GM12873 (cell line): ENCODE results near the gene PARD6B.

ENCODE experiments used
- TF ChIP-seq, protein P1 (sequence below): IDR thresholded peaks from 2 replicates; pipeline ENCODE4 v1.5.1; 2012; ENCODE audit warnings: low read depth, mild to moderate bottlenecking, moderate library complexity, low read length, control low read depth; ENCODE audit not compliant: insufficient read depth; ENCODE audit errors: missing control alignments

The PARD6B gene

DNA sequence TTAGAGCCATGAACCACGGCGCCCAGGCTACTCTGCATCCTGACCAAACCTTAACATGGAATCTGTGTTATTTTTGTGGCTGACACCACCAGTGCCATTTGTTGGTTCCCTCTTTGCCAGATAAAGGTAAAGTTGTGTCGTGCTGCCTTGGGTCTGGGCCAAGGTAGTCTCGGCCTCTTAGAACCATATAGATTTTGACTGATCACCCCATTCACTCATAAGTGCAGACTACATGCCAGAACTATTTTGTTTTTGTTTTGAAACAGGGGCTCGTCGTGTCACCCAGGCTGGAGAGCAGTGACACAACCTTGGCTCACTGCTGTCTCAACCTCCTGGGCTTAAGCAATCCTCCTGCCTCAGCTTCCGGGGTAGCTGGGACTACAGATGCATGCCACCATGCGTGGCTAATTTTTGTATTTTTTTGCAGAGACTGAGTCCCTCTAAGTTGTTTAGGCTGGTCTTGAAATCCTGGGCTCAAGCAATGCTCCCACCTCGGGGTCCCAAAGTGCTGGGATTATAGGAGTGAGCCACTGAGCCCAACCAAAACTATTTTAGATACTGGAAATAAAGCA, 20.8 kb upstream of the PARD6B start:
- TF ChIP-seq, protein P1, sequence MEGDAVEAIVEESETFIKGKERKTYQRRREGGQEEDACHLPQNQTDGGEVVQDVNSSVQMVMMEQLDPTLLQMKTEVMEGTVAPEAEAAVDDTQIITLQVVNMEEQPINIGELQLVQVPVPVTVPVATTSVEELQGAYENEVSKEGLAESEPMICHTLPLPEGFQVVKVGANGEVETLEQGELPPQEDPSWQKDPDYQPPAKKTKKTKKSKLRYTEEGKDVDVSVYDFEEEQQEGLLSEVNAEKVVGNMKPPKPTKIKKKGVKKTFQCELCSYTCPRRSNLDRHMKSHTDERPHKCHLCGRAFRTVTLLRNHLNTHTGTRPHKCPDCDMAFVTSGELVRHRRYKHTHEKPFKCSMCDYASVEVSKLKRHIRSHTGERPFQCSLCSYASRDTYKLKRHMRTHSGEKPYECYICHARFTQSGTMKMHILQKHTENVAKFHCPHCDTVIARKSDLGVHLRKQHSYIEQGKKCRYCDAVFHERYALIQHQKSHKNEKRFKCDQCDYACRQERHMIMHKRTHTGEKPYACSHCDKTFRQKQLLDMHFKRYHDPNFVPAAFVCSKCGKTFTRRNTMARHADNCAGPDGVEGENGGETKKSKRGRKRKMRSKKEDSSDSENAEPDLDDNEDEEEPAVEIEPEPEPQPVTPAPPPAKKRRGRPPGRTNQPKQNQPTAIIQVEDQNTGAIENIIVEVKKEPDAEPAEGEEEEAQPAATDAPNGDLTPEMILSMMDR: no peak

DNA sequence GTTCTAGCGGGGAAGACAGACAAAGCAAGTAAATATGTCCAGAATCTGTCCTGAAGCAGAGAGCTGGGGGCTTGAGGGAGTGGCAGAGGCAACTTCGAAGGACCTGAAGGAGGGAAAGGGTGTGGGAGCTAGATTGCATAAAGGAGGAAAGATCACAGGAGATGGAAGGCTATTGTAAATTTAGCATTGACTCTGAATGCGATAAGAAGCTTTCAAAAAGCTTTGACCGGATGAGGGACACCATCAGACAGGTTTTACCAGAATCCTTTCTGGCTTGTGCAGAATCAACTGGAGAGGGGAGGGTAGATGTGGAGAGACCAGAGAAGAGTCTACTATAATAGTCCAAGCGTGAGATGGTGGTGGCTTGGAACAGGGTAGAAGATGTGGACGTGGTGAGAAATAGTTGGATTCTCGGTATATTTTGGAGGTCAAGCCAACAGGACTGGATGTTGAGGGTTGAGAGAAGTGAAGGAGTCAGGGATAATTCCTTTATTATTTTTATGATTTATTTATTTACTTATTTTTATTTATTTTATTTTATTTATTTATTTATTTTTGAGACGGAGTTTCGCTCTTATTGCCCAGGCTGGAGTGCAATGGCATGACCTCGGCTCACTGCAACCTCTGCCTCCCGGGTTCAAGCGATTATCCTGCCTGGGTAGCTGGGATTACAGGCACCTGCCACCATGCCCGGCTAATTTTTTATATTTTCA, 20.1 kb upstream of the PARD6B start:
- TF ChIP-seq, protein P1: no peak

DNA sequence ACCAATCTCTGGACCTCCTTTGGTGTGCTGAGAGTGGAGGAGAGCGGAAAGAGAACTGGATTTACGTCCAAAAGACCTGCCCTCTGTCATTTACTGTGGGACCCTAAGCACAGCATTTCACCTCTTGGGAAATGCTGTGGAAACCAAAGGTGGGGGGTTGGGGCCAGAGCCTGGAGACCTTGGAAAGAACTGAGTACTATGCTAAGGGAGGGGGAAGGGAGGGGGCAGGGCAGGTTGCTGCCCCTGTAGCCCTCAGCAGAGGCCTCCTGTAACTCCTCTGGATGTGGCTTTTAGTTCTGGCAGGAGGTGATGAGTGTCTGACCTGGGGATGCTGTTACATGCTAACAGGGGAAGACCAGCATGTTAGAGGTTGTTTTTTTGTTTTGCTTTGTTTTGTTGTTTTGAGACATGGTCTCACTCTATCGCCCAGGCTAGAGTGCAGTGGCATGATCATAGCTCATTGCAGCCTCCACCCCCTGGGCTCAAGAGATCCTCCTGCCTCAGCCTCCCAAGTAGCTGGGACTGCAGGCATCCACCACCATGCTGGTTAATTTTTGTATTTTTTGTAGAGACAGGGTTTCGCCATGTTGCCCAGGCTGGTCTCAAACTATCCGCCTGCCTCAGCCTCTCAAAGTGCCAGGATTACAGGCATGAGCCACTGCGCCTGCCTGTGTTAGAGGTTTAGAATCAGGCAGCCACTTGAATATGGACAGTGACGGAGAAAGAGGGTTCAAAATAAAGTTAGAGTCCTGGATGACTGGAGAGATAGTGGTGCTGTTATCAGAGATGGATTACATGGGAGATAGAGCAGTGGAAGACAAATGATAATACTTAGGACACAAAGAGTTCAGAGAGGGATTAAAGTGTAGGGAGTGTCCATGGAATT, 18.4 kb upstream of the PARD6B start:
- TF ChIP-seq, protein P1: no peak

DNA sequence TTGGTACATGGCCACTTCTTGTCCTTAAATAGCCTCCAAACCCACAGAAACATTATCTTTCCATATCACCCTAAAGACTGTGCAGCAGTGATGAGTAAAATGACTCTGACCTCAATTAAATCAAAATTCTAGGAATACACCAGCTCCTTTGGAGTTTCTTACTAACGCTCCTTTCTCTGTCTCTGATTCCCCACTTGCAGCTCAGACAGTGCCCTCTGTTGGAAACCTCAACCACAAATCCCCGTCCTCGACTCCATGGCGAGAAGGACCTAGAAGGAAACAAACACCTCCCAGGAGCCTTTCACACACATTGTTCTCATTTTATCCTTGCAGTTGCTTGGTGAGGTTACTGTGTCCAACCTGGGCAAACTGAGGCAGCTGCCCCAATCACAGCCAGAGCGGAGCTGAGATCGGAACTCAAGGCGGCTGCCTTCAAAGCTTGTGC, 17.7 kb upstream of the PARD6B start:
- TF ChIP-seq, protein P1: no peak

DNA sequence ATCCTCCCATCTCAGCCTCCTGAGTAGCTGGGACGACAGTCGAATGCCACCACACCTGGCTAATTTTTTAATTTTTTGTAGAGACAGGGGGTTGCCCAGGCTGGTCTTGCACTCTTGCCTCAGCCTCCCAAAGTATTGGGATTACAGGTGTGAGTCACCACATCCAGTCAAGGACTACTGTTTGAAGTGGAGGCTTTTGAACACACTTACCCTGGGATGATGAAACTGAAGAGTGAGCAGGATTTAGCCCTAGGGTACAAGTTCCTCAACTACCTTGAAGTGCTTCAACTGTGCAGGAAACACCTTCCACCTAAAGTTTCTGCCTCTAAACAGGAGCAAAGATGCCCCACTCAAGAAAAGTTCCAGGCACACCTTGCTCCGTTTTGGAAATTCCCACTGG, 15.7 kb upstream of the PARD6B start:
- TF ChIP-seq, protein P1: no peak

DNA sequence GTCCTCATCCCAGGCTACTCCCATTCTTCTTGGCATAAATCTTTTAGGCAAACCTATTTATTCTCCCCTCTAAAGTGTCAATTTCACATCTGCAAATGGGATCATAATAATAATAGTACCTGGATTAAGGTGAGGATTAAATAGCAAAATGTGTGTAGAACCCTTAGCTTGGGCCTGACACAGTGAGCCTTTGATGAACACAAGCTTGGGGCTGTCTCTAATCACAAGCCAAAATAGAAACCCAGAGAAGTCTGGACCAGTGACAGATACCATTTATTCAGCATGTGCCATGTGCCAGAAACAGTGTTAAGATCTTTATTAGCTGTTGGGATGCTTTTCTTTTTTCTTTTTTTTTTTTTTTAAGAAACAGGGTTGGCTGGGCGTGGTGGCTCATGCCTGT, 14.9 kb upstream of the PARD6B start:
- TF ChIP-seq, protein P1: no peak

DNA sequence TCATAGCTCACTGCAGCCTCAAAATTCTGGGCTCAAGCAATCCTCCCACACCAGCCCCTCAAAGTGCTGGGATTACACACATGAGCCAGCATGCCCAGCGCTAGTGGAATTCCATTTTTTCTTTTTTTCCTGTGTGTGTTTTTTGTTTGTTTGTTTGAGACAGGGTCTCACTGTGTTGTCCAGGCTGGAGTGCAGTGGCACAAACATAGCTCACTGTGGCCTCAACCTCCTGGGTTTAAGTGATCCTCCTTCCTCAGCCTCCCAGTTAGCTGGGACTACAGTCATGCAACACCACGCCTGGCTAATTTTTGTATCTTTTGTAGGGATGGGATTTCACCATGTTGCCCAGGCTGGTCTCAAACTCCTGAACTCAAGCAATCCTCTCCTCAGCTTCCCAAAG, 14.1 kb upstream of the PARD6B start:
- TF ChIP-seq, protein P1: no peak
